ENCODE measurements around the gene VAV3.

VAV3 gene

DNA sequence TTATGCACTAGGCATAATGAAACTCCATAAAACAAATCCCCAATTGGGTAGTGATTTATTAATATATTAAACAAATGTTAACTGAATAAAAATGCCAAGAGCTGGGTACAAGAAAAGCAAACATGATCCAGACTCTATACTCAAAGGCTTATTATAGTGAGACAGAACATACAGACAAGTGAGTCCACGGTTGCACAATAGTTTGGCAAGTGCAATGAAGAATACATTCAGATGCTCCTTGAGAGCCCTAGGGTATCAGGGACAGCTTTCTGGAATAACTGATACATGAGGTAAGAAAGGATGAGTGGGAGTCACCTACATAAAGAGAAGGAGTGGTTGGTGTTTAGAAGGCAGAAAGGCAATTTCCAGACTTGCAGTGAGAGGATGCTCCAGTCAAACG, 85.1 kb downstream of the VAV3 start:
- DNase-seq (ENCODE audit: low read depth in 2 of 2), result no peak

GRCh38 chr1:107879346-107879745, 85.6 kb downstream of the VAV3 start:
- no peak overlapping the region for H3K4me3 ChIP-seq (replicated peaks in 1 of 2; ENCODE audit: low read depth in 2 of 2, low read length in 2 of 2)
- peak; percentile 7 to 22 for DNase-seq (ENCODE audit: low read depth in 2 of 2)
- TF ChIP-seq, protein P1, sequence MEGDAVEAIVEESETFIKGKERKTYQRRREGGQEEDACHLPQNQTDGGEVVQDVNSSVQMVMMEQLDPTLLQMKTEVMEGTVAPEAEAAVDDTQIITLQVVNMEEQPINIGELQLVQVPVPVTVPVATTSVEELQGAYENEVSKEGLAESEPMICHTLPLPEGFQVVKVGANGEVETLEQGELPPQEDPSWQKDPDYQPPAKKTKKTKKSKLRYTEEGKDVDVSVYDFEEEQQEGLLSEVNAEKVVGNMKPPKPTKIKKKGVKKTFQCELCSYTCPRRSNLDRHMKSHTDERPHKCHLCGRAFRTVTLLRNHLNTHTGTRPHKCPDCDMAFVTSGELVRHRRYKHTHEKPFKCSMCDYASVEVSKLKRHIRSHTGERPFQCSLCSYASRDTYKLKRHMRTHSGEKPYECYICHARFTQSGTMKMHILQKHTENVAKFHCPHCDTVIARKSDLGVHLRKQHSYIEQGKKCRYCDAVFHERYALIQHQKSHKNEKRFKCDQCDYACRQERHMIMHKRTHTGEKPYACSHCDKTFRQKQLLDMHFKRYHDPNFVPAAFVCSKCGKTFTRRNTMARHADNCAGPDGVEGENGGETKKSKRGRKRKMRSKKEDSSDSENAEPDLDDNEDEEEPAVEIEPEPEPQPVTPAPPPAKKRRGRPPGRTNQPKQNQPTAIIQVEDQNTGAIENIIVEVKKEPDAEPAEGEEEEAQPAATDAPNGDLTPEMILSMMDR (IDR thresholded peaks at IDR 0.05; ENCODE audit: low read depth, low read length), result no peak

More for the DNA sequence above, 85.1 kb downstream of the VAV3 start:
- H3K4me3 ChIP-seq (replicated peaks in 1 of 2; ENCODE audit: low read depth in 2 of 2, low read length in 2 of 2), result no peak overlapping the region
- TF ChIP-seq, protein P1 (IDR thresholded peaks at IDR 0.05; ENCODE audit: low read depth, low read length), result no peak

DNA sequence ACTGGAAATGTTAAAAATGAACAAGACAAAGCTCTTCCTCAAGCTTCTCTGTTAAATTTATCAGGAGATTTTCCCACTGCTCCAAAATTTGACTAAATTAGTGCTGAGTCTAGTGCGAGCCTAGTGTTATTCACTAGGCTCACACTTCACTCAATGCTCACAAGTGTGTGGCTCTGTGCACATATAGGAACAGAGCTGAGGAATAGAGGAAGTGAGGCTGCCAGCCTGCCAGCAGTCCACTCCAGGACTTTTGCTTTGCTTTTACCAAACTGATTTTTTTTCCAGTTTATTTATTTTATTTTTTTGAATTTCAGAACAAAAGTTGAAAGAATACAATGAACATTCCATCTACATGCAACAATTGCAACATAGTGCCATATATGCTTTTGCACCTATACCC, 87.2 kb downstream of the VAV3 start:
- no peak for DNase-seq (ENCODE audit: low read depth in 2 of 2)
- no peak overlapping the region for H3K4me3 ChIP-seq (replicated peaks in 1 of 2; ENCODE audit: low read depth in 2 of 2, low read length in 2 of 2)
- TF ChIP-seq, protein P1 (IDR thresholded peaks at IDR 0.05; ENCODE audit: low read depth, low read length), result no peak

- DNase-seq (ENCODE audit: low read depth in 2 of 2), result peak; percentile 62 to 76
- TF ChIP-seq, protein P1 (IDR thresholded peaks at IDR 0.05; ENCODE audit: low read depth, low read length), result no peak
- H3K4me3 ChIP-seq (replicated peaks in 1 of 2; ENCODE audit: low read depth in 2 of 2, low read length in 2 of 2), result no peak overlapping the region
Measured at GRCh38 chr1:107877092-107877491, 87.9 kb downstream of the VAV3 start.

GRCh38 chr1:107875689-107876088, 89.3 kb downstream of the VAV3 start:
- H3K4me3 ChIP-seq (replicated peaks in 1 of 2; ENCODE audit: low read depth in 2 of 2, low read length in 2 of 2), result no peak overlapping the region
- no peak for DNase-seq (ENCODE audit: low read depth in 2 of 2)
- TF ChIP-seq, protein P1 (IDR thresholded peaks at IDR 0.05; ENCODE audit: low read depth, low read length), result no peak

GRCh38 chr1:107874221-107874620, 90.8 kb downstream of the VAV3 start:
- TF ChIP-seq, protein P1 (IDR thresholded peaks at IDR 0.05; ENCODE audit: low read depth, low read length), result no peak
- DNase-seq (ENCODE audit: low read depth in 2 of 2), result no peak
- H3K4me3 ChIP-seq (replicated peaks in 1 of 2; ENCODE audit: low read depth in 2 of 2, low read length in 2 of 2), result no peak overlapping the region

GRCh38 chr1:107871687-107872395, 93.1 kb downstream of the VAV3 start:
- DNase-seq (ENCODE audit: low read depth in 2 of 2), result no peak
- no peak overlapping the region for H3K4me3 ChIP-seq (replicated peaks in 1 of 2; ENCODE audit: low read depth in 2 of 2, low read length in 2 of 2)
- TF ChIP-seq, protein P1 (IDR thresholded peaks at IDR 0.05; ENCODE audit: low read depth, low read length), result no peak
